Measurements from ENCODE around the gene CEP20.

Gene CEP20

GRCh38 chr16:15861996-15862395 is 26.4 kb downstream of the CEP20 start:
- H3K27me3 ChIP-seq (ENCODE audit: control insufficient read depth, insufficient read depth, low read length), result peaks cover 10% of the 10 kb centered on the region; the same call in 1 of the 2 replicates
- H3K4me1 ChIP-seq (ENCODE audit: control insufficient read depth, insufficient read depth, low read length), result no peaks in the 10 kb centered on the region
- no peak overlapping the region for H3K4me3 ChIP-seq (ENCODE audit: low read length)
- DNase-seq (ENCODE audit: low read depth, low spot score), result no peak
- H3K36me3 ChIP-seq (ENCODE audit: control insufficient read depth, insufficient read depth, low read length), result no peaks in the 10 kb centered on the region; the same call in 1 of the 2 replicates
- no peak overlapping the region for H3K27ac ChIP-seq (ENCODE audit: low read length)
- no peaks in the 10 kb centered on the region for H3K9me3 ChIP-seq (ENCODE audit: control insufficient read depth, insufficient read depth, low read length)
- WGBS (ENCODE audit: insufficient coverage, insufficient read length), result no CpG with 5 or more reads among the region's 3 CpGs

- Histone ChIP-seq H3K36me3 (ENCODE audit: control insufficient read depth, insufficient read depth, low read length) (no peaks in the 10 kb centered on the region), H3K4me1 (ENCODE audit: control insufficient read depth, insufficient read depth, low read length) (no peaks in the 10 kb centered on the region), H3K27me3 (ENCODE audit: control insufficient read depth, insufficient read depth, low read length) (peaks cover 22% of the 10 kb centered on the region; the same call in 1 of the 2 replicates), H3K27ac (ENCODE audit: low read length) (no peak overlapping the region), H3K4me3 (ENCODE audit: low read length) (no peak overlapping the region), H3K9me3 (ENCODE audit: control insufficient read depth, insufficient read depth, low read length) (no peaks in the 10 kb centered on the region)
- WGBS (ENCODE audit: insufficient coverage, insufficient read length), result no CpG with 5 or more reads among the region's 12 CpGs
- DNase-seq (ENCODE audit: low read depth, low spot score), result no peak
These were observed 29.3 kb downstream of the CEP20 start for GRCh38 chr16:15858921-15859668.

- WGBS (ENCODE audit: insufficient coverage, insufficient read length), result no CpG with 5 or more reads among the region's 55 CpGs
These were observed 30.5 kb downstream of the CEP20 start for GRCh38 chr16:15857724-15858560.

GRCh38 chr16:15856901-15857698 is 31.3 kb downstream of the CEP20 start, which contains the start of gene MYH11:
Gene MYH11, minus strand, starts transcription at chr16:15857028. Its CDS starts 18,776 bp downstream, at chr16:15838252.
- no peaks in the 10 kb centered on the region for H3K4me1 ChIP-seq (ENCODE audit: control insufficient read depth, insufficient read depth, low read length)
- peak within 1 kb of the TSS; percentile 54; the same call in 1 of the 2 replicates for H3K4me3 ChIP-seq (ENCODE audit: low read length)
- H3K36me3 ChIP-seq (ENCODE audit: control insufficient read depth, insufficient read depth, low read length), result no peaks in the 10 kb centered on the region
- no peaks in the 10 kb centered on the region for H3K9me3 ChIP-seq (ENCODE audit: control insufficient read depth, insufficient read depth, low read length)
- no peak for DNase-seq (ENCODE audit: low read depth, low spot score)
- no CpG with 5 or more reads among the region's 49 CpGs for WGBS (ENCODE audit: insufficient coverage, insufficient read length)
- H3K27me3 ChIP-seq (ENCODE audit: control insufficient read depth, insufficient read depth, low read length), result peaks cover 22% of the 10 kb centered on the region; the same call in 1 of the 2 replicates
- no peak within 1 kb of the TSS for H3K27ac ChIP-seq (ENCODE audit: low read length)

More at GRCh38 chr16:15857724-15858560, 30.5 kb downstream of the CEP20 start:
- peak overlapping the region; percentile 54; the same call in 1 of the 2 replicates for H3K4me3 ChIP-seq (ENCODE audit: low read length)
- H3K4me1 ChIP-seq (ENCODE audit: control insufficient read depth, insufficient read depth, low read length), result no peaks in the 10 kb centered on the region
- H3K27ac ChIP-seq (ENCODE audit: low read length), result no peak overlapping the region
- no peaks in the 10 kb centered on the region for H3K36me3 ChIP-seq (ENCODE audit: control insufficient read depth, insufficient read depth, low read length)
- peaks cover 22% of the 10 kb centered on the region; the same call in 1 of the 2 replicates for H3K27me3 ChIP-seq (ENCODE audit: control insufficient read depth, insufficient read depth, low read length)
- H3K9me3 ChIP-seq (ENCODE audit: control insufficient read depth, insufficient read depth, low read length), result no peaks in the 10 kb centered on the region
- DNase-seq (ENCODE audit: low read depth, low spot score), result no peak

GRCh38 chr16:15856182-15856581 is 32.2 kb downstream of the CEP20 start:
- peaks cover 22% of the 10 kb centered on the region; the same call in 1 of the 2 replicates for H3K27me3 ChIP-seq (ENCODE audit: control insufficient read depth, insufficient read depth, low read length)
- no peak overlapping the region for H3K27ac ChIP-seq (ENCODE audit: low read length)
- no peak for DNase-seq (ENCODE audit: low read depth, low spot score)
- WGBS (ENCODE audit: insufficient coverage, insufficient read length), result no CpG with 5 or more reads among the region's 2 CpGs
- no peak overlapping the region for H3K4me3 ChIP-seq (ENCODE audit: low read length)
- no peaks in the 10 kb centered on the region for H3K9me3 ChIP-seq (ENCODE audit: control insufficient read depth, insufficient read depth, low read length)
- no peaks in the 10 kb centered on the region for H3K4me1 ChIP-seq (ENCODE audit: control insufficient read depth, insufficient read depth, low read length)
- H3K36me3 ChIP-seq (ENCODE audit: control insufficient read depth, insufficient read depth, low read length), result no peaks in the 10 kb centered on the region

GRCh38 chr16:15855704-15856003 is 32.7 kb downstream of the CEP20 start:
- 100% methylated on average over 2 of the region's 5 CpGs for WGBS (ENCODE audit: insufficient coverage, insufficient read length)
- H3K4me3 ChIP-seq (ENCODE audit: low read length), result no peak overlapping the region
- no peak overlapping the region for H3K27ac ChIP-seq (ENCODE audit: low read length)
- H3K4me1 ChIP-seq (ENCODE audit: control insufficient read depth, insufficient read depth, low read length), result no peaks in the 10 kb centered on the region
- no peak for DNase-seq (ENCODE audit: low read depth, low spot score)
- H3K36me3 ChIP-seq (ENCODE audit: control insufficient read depth, insufficient read depth, low read length), result no peaks in the 10 kb centered on the region
- peaks cover 22% of the 10 kb centered on the region; the same call in 1 of the 2 replicates for H3K27me3 ChIP-seq (ENCODE audit: control insufficient read depth, insufficient read depth, low read length)
- H3K9me3 ChIP-seq (ENCODE audit: control insufficient read depth, insufficient read depth, low read length), result no peaks in the 10 kb centered on the region

- Histone ChIP-seq H3K36me3 (ENCODE audit: control insufficient read depth, insufficient read depth, low read length) (no peaks in the 10 kb centered on the region), H3K9me3 (ENCODE audit: control insufficient read depth, insufficient read depth, low read length) (no peaks in the 10 kb centered on the region), H3K27ac (ENCODE audit: low read length) (no peak overlapping the region), H3K27me3 (ENCODE audit: control insufficient read depth, insufficient read depth, low read length) (peaks cover 22% of the 10 kb centered on the region; the same call in 1 of the 2 replicates), H3K4me3 (ENCODE audit: low read length) (no peak overlapping the region), H3K4me1 (ENCODE audit: control insufficient read depth, insufficient read depth, low read length) (no peaks in the 10 kb centered on the region)
- no CpG with 5 or more reads among the region's 15 CpGs for WGBS (ENCODE audit: insufficient coverage, insufficient read length)
- no peak for DNase-seq (ENCODE audit: low read depth, low spot score)
These were observed 33.3 kb downstream of the CEP20 start for GRCh38 chr16:15854906-15855703.

- DNase-seq (ENCODE audit: low read depth, low spot score), result no peak
- Histone ChIP-seq H3K4me3 (ENCODE audit: low read length) (no peak overlapping the region), H3K27ac (ENCODE audit: low read length) (no peak overlapping the region), H3K4me1 (ENCODE audit: control insufficient read depth, insufficient read depth, low read length) (no peaks in the 10 kb centered on the region), H3K27me3 (ENCODE audit: control insufficient read depth, insufficient read depth, low read length) (peaks cover 22% of the 10 kb centered on the region; the same call in 1 of the 2 replicates), H3K36me3 (ENCODE audit: control insufficient read depth, insufficient read depth, low read length) (no peaks in the 10 kb centered on the region), H3K9me3 (ENCODE audit: control insufficient read depth, insufficient read depth, low read length) (no peaks in the 10 kb centered on the region)
- no CpG with 5 or more reads among the region's 3 CpGs for WGBS (ENCODE audit: insufficient coverage, insufficient read length)
These were observed 34.3 kb downstream of the CEP20 start for GRCh38 chr16:15854061-15854460.

- peaks cover 20% of the 10 kb centered on the region; the same call in 1 of the 2 replicates for H3K27me3 ChIP-seq (ENCODE audit: control insufficient read depth, insufficient read depth, low read length)
- no peaks in the 10 kb centered on the region for H3K4me1 ChIP-seq (ENCODE audit: control insufficient read depth, insufficient read depth, low read length)
- H3K36me3 ChIP-seq (ENCODE audit: control insufficient read depth, insufficient read depth, low read length), result no peaks in the 10 kb centered on the region
- no CpG with 5 or more reads among the region's 4 CpGs for WGBS (ENCODE audit: insufficient coverage, insufficient read length)
- no peak for DNase-seq (ENCODE audit: low read depth, low spot score)
- no peak overlapping the region for H3K4me3 ChIP-seq (ENCODE audit: low read length)
- no peak overlapping the region for H3K27ac ChIP-seq (ENCODE audit: low read length)
- no peaks in the 10 kb centered on the region for H3K9me3 ChIP-seq (ENCODE audit: control insufficient read depth, insufficient read depth, low read length)
These were observed 35.4 kb downstream of the CEP20 start for GRCh38 chr16:15853021-15853420.
